ENCODE data around the gene DTWD2. TPM values are rescaled to one million over a fixed set of nuclear protein-coding genes. Genes with fewer than 3 reads are reported as not detected.
"Not testable (repeated sequence)": the region's sequence is repeated elsewhere in the genome, so short reads cannot be mapped to it uniquely, and the experiment has no call there.

The DTWD2 gene
- total and polyA plus RNA-seq, 7 experiments from 2014 or later: 2.5 to 5.8 (median 3.4) TPM

GRCh38 chr5:119010206-119010605, 21.9 kb upstream of the DTWD2 start:
- POLR2A ChIA-PET: no interaction called here
- H3K36me3 ChIP-seq (ENCODE audit: control insufficient read depth in 2 of 3, insufficient read depth in 3 of 3, low read length in 3 of 3): no peaks in the 10 kb centered on the region
- no peak overlapping the region for H3K4me3 Mint-ChIP-seq
- H3K9me3 Mint-ChIP-seq: no peaks in the 10 kb centered on the region
- peaks cover 0 to under 1% (median 0%) of the 10 kb centered on the region in 5 donors for H3K27me3 Mint-ChIP-seq
- H3K27ac Mint-ChIP-seq: no peak overlapping the region
- DNase-seq: no peak
- no peaks in the 10 kb centered on the region for H3K9me3 ChIP-seq (ENCODE audit: control insufficient read depth in 2 of 3, low read length in 3 of 3)
- no peak for ATAC-seq
- no peak overlapping the region for H3K27ac ChIP-seq (ENCODE audit: low read depth, low read length)
- H3K4me1 Mint-ChIP-seq: no peaks in the 10 kb centered on the region
- no peak overlapping the region for H3K4me3 ChIP-seq (ENCODE audit: low read length)
- H3K36me3 Mint-ChIP-seq: peaks cover 0 to 5% (median 0%) of the 10 kb centered on the region in 5 donors
- CTCF ChIA-PET: no interaction called here
- H3K27me3 ChIP-seq (ENCODE audit: control insufficient read depth in 2 of 2, insufficient read depth in 2 of 2, low read length in 2 of 2): no peaks in the 10 kb centered on the region
- intact Hi-C loops (cut with micrococcal nuclease): no loop called here
- H3K4me1 ChIP-seq (ENCODE audit: control insufficient read depth in 2 of 2, insufficient read depth in 2 of 2, low read length in 2 of 2): no peaks in the 10 kb centered on the region

GRCh38 chr5:119009131-119009530, 20.8 kb upstream of the DTWD2 start:
- no peak for DNase-seq
- H3K9me3 Mint-ChIP-seq: no peaks in the 10 kb centered on the region
- no peaks in the 10 kb centered on the region for H3K27me3 ChIP-seq (ENCODE audit: control insufficient read depth in 2 of 2, insufficient read depth in 2 of 2, low read length in 2 of 2)
- no peaks in the 10 kb centered on the region for H3K9me3 ChIP-seq (ENCODE audit: control insufficient read depth in 2 of 3, low read length in 3 of 3)
- H3K4me1 Mint-ChIP-seq: no peaks in the 10 kb centered on the region
- H3K4me3 Mint-ChIP-seq: no peak overlapping the region
- no peaks in the 10 kb centered on the region for H3K4me1 ChIP-seq (ENCODE audit: control insufficient read depth in 2 of 2, insufficient read depth in 2 of 2, low read length in 2 of 2)
- CTCF ChIA-PET: no interaction called here
- intact Hi-C loops (cut with micrococcal nuclease): no loop called here
- POLR2A ChIA-PET: no interaction called here
- no peak overlapping the region for H3K4me3 ChIP-seq (ENCODE audit: low read length)
- ATAC-seq: no peak
- peaks cover 0 to 4% (median 0%) of the 10 kb centered on the region in 5 donors for H3K27me3 Mint-ChIP-seq
- no peak overlapping the region for H3K27ac ChIP-seq (ENCODE audit: low read depth, low read length)
- H3K36me3 Mint-ChIP-seq: peaks cover 0 to 5% (median 0%) of the 10 kb centered on the region in 5 donors
- no peaks in the 10 kb centered on the region for H3K36me3 ChIP-seq (ENCODE audit: control insufficient read depth in 2 of 3, insufficient read depth in 3 of 3, low read length in 3 of 3)
- H3K27ac Mint-ChIP-seq: no peak overlapping the region

- ATAC-seq: no peak
- Mint-ChIP-seq H3K36me3 (peaks cover 0 to 12% (median 4%) of the 10 kb centered on the region in 5 donors), H3K4me3 (no peak overlapping the region), H3K27me3 (peaks cover 3 to 20% (median 6%) of the 10 kb centered on the region in 5 donors), H3K4me1 (no peaks in the 10 kb centered on the region), H3K9me3 (peaks cover 0 to 54% (median 22%) of the 10 kb centered on the region in 11 donors), H3K27ac (no peak overlapping the region)
- DNase-seq: no peak
- intact Hi-C loops (cut with micrococcal nuclease): no loop called here
- Histone ChIP-seq H3K9me3 (ENCODE audit: control insufficient read depth in 2 of 3, low read length in 3 of 3) (peaks cover 0 to 16% (median 0%) of the 10 kb centered on the region in 3 experiments), H3K4me1 (ENCODE audit: control insufficient read depth in 2 of 2, insufficient read depth in 2 of 2, low read length in 2 of 2) (no peaks in the 10 kb centered on the region), H3K27ac (ENCODE audit: low read depth, low read length) (no peak overlapping the region), H3K27me3 (ENCODE audit: control insufficient read depth in 2 of 2, insufficient read depth in 2 of 2, low read length in 2 of 2) (no peaks in the 10 kb centered on the region), H3K4me3 (ENCODE audit: low read length) (no peak overlapping the region), H3K36me3 (ENCODE audit: control insufficient read depth in 2 of 3, insufficient read depth in 3 of 3, low read length in 3 of 3) (no peaks in the 10 kb centered on the region)
- CTCF ChIA-PET: no interaction called here
- POLR2A ChIA-PET: interaction anchor here (0.6 kb wide), 1 partner anchor 20 kb away, joined by 3 read pairs; no protein-coding TSS in a partner anchor
Observed at GRCh38 chr5:118999696-119000095, 11.3 kb upstream of the DTWD2 start.

- POLR2A ChIA-PET; intact Hi-C loops (cut with micrococcal nuclease); H3K27ac ChIP-seq (ENCODE audit: low read depth, low read length); H3K4me1 Mint-ChIP-seq; CTCF ChIA-PET; ATAC-seq; H3K27me3 ChIP-seq (ENCODE audit: control insufficient read depth in 2 of 2, insufficient read depth in 2 of 2, low read length in 2 of 2); H3K4me1 ChIP-seq (ENCODE audit: control insufficient read depth in 2 of 2, insufficient read depth in 2 of 2, low read length in 2 of 2); H3K27ac Mint-ChIP-seq; H3K4me3 Mint-ChIP-seq; DNase-seq; H3K4me3 ChIP-seq (ENCODE audit: low read length); H3K36me3 ChIP-seq (ENCODE audit: control insufficient read depth in 2 of 3, insufficient read depth in 3 of 3, low read length in 3 of 3): not testable (repeated sequence)
- peaks cover 0 to 54% (median 22%) of the 10 kb centered on the region in 11 donors for H3K9me3 Mint-ChIP-seq
- peaks cover 0 to 12% (median 4%) of the 10 kb centered on the region in 5 donors for H3K36me3 Mint-ChIP-seq
- peaks cover 3 to 20% (median 6%) of the 10 kb centered on the region in 5 donors for H3K27me3 Mint-ChIP-seq
- H3K9me3 ChIP-seq (ENCODE audit: control insufficient read depth in 2 of 3, low read length in 3 of 3): peaks cover 0 to 16% (median 0%) of the 10 kb centered on the region in 3 experiments
Observed at GRCh38 chr5:118998861-118999260, 10.5 kb upstream of the DTWD2 start.

- Histone ChIP-seq H3K27ac (ENCODE audit: low read depth, low read length) (no peak overlapping the region), H3K4me1 (ENCODE audit: control insufficient read depth in 2 of 2, insufficient read depth in 2 of 2, low read length in 2 of 2) (no peaks in the 10 kb centered on the region), H3K27me3 (ENCODE audit: control insufficient read depth in 2 of 2, insufficient read depth in 2 of 2, low read length in 2 of 2) (no peaks in the 10 kb centered on the region), H3K36me3 (ENCODE audit: control insufficient read depth in 2 of 3, insufficient read depth in 3 of 3, low read length in 3 of 3) (no peaks in the 10 kb centered on the region), H3K9me3 (ENCODE audit: control insufficient read depth in 2 of 3, low read length in 3 of 3) (peaks cover 0 to 16% (median 0%) of the 10 kb centered on the region in 3 experiments), H3K4me3 (ENCODE audit: low read length) (no peak overlapping the region)
- DNase-seq: peak in 1 of 9 donors; percentile 7
- no peak for ATAC-seq
- ChIA-PET CTCF (no interaction called here), POLR2A (no interaction called here)
- no peaks in the 10 kb centered on the region for H3K4me1 Mint-ChIP-seq
- intact Hi-C loops (cut with micrococcal nuclease): no loop called here
- peaks cover 0 to 54% (median 26%) of the 10 kb centered on the region in 11 donors for H3K9me3 Mint-ChIP-seq
- H3K36me3 Mint-ChIP-seq: peaks cover 0 to 12% (median 4%) of the 10 kb centered on the region in 5 donors
- peaks cover 0 to 16% (median 6%) of the 10 kb centered on the region in 5 donors for H3K27me3 Mint-ChIP-seq
- no peak overlapping the region for H3K27ac Mint-ChIP-seq
- no peak overlapping the region for H3K4me3 Mint-ChIP-seq
Observed at GRCh38 chr5:118996098-118996497, 7.8 kb upstream of the DTWD2 start.

- Histone ChIP-seq H3K27me3 (ENCODE audit: control insufficient read depth in 2 of 2, insufficient read depth in 2 of 2, low read length in 2 of 2) (no peaks in the 10 kb centered on the region), H3K4me3 (ENCODE audit: low read length) (no peak overlapping the region), H3K36me3 (ENCODE audit: control insufficient read depth in 2 of 3, insufficient read depth in 3 of 3, low read length in 3 of 3) (no peaks in the 10 kb centered on the region), H3K4me1 (ENCODE audit: control insufficient read depth in 2 of 2, insufficient read depth in 2 of 2, low read length in 2 of 2) (no peaks in the 10 kb centered on the region), H3K9me3 (ENCODE audit: control insufficient read depth in 2 of 3, low read length in 3 of 3) (peaks cover 0 to 6% (median 0%) of the 10 kb centered on the region in 3 experiments), H3K27ac (ENCODE audit: low read depth, low read length) (no peak overlapping the region)
- peaks cover 0 to 40% (median 21%) of the 10 kb centered on the region in 11 donors for H3K9me3 Mint-ChIP-seq
- ATAC-seq (no peak), DNase-seq (no peak)
- no peaks in the 10 kb centered on the region for H3K4me1 Mint-ChIP-seq
- no peak overlapping the region for H3K27ac Mint-ChIP-seq
- peaks cover 0 to 8% (median 5%) of the 10 kb centered on the region in 5 donors for H3K27me3 Mint-ChIP-seq
- ChIA-PET POLR2A (no interaction called here), CTCF (no interaction called here)
- H3K36me3 Mint-ChIP-seq: peaks cover 0 to 4% (median 2%) of the 10 kb centered on the region in 5 donors
- no peak overlapping the region for H3K4me3 Mint-ChIP-seq
- intact Hi-C loops (cut with micrococcal nuclease): no loop called here
Observed at GRCh38 chr5:118994595-118994994, 6.2 kb upstream of the DTWD2 start.

- H3K4me1 Mint-ChIP-seq; POLR2A ChIA-PET; H3K27ac ChIP-seq (ENCODE audit: low read depth, low read length); ATAC-seq; H3K4me1 ChIP-seq (ENCODE audit: control insufficient read depth in 2 of 2, insufficient read depth in 2 of 2, low read length in 2 of 2); H3K4me3 ChIP-seq (ENCODE audit: low read length); H3K27me3 ChIP-seq (ENCODE audit: control insufficient read depth in 2 of 2, insufficient read depth in 2 of 2, low read length in 2 of 2); H3K9me3 ChIP-seq (ENCODE audit: control insufficient read depth in 2 of 3, low read length in 3 of 3); H3K4me3 Mint-ChIP-seq; H3K27me3 Mint-ChIP-seq; intact Hi-C loops (cut with micrococcal nuclease); H3K36me3 ChIP-seq (ENCODE audit: control insufficient read depth in 2 of 3, insufficient read depth in 3 of 3, low read length in 3 of 3); DNase-seq; CTCF ChIA-PET; H3K36me3 Mint-ChIP-seq; H3K27ac Mint-ChIP-seq: not testable (repeated sequence)
- H3K9me3 Mint-ChIP-seq: peaks cover 0 to 31% (median 18%) of the 10 kb centered on the region in 11 donors
Observed at GRCh38 chr5:118993118-118993517, 4.8 kb upstream of the DTWD2 start.

Measured in naive thymus-derived CD4-positive, alpha-beta T cell (primary cell).